HepG2 (cell line): ENCODE measurements around the gene KDM4E. TPM values are rescaled to one million over a fixed set of nuclear protein-coding genes. Genes with fewer than 3 reads are reported as not detected.

Source experiments
- ATF2 ChIP-seq: sonication (generic); formaldehyde crosslinking; IDR thresholded peaks from 2 replicates; pipeline ENCODE4 v1.4.0; 2020; ENCODE audit warnings: missing genetic modification reagents
- BCL6 ChIP-seq: IDR thresholded peaks from 2 replicates; pipeline ENCODE4 v1.6.1; 2016; ENCODE audit warnings: missing genetic modification reagents, missing compliant biosample characterization
- IKZF5 ChIP-seq: IDR thresholded peaks from 2 replicates; pipeline ENCODE4 v1.6.1; 2018; ENCODE audit warnings: missing genetic modification reagents, mild to moderate bottlenecking, missing compliant biosample characterization
- JUND ChIP-seq: sonication (generic); formaldehyde crosslinking; IDR thresholded peaks from 2 replicates; pipeline ENCODE4 v1.8.0; 2022; ENCODE audit warnings: mild to moderate bottlenecking, missing genetic modification reagents
- KMT2A ChIP-seq: sonication (generic); formaldehyde crosslinking; IDR thresholded peaks from 2 replicates; pipeline ENCODE4 v1.4.0; 2020; ENCODE audit warnings: missing genetic modification reagents
- MLLT10 ChIP-seq: sonication (generic); formaldehyde crosslinking; IDR thresholded peaks from 2 replicates; pipeline ENCODE4 v1.4.0; 2020; ENCODE audit warnings: missing genetic modification reagents
- MTERF4 ChIP-seq: sonication (generic); formaldehyde crosslinking; IDR thresholded peaks from 2 replicates; pipeline ENCODE4 v1.8.0; 2023; ENCODE audit warnings: mild to moderate bottlenecking, missing genetic modification reagents
- MTF1 ChIP-seq: sonication (generic); formaldehyde crosslinking; IDR thresholded peaks from 2 replicates; pipeline ENCODE4 v1.5.0; 2020; ENCODE audit warnings: missing genetic modification reagents
- MYC ChIP-seq: sonication (generic); formaldehyde crosslinking; IDR thresholded peaks from 2 replicates; pipeline ENCODE4 v1.9.0; 2021; ENCODE audit warnings: missing genetic modification reagents, borderline replicate concordance
- NBN ChIP-seq: fragments of 450-650 bp; conservative IDR thresholded peaks from 2 replicates; pipeline ENCODE4 v1.6.1; 2017
- NR2F2 ChIP-seq: IDR thresholded peaks from 2 replicates; pipeline ENCODE4 v1.6.1; 2012; ENCODE audit warnings: low read depth, inconsistent platforms, borderline replicate concordance
- PHF21A ChIP-seq: sonication (generic); formaldehyde crosslinking; IDR thresholded peaks from 2 replicates; pipeline ENCODE4 v1.5.0; 2020; ENCODE audit warnings: mild to moderate bottlenecking, missing genetic modification reagents
- POLR2AphosphoS5 ChIP-seq: IDR thresholded peaks from 2 replicates; pipeline ENCODE4 v1.6.1; 2012; ENCODE audit warnings: low read depth, low read length
- PTBP1 ChIP-seq: fragments of 200-400 bp; formaldehyde crosslinking; IDR thresholded peaks from 2 replicates; pipeline ENCODE4 v1.6.1; 2018; ENCODE audit warnings: low read length, low read depth; ENCODE audit not compliant: poor library complexity, severe bottlenecking
- SALL1 ChIP-seq: sonication (generic); formaldehyde crosslinking; IDR thresholded peaks from 2 replicates; pipeline ENCODE4 v1.8.0; 2022; ENCODE audit warnings: mild to moderate bottlenecking, missing genetic modification reagents
- SNAPC4 ChIP-seq: sonication (generic); formaldehyde crosslinking; IDR thresholded peaks from 2 replicates; pipeline ENCODE4 v1.4.0; 2020; ENCODE audit warnings: mild to moderate bottlenecking, missing genetic modification reagents
- U2AF2 ChIP-seq: fragments of 200-400 bp; formaldehyde crosslinking; IDR thresholded peaks from 2 replicates; pipeline ENCODE4 v1.6.1; 2017; ENCODE audit warnings: low read depth, mild to moderate bottlenecking, low read length
- ZFP90 ChIP-seq: sonication (generic); formaldehyde crosslinking; IDR thresholded peaks from 2 replicates; pipeline ENCODE4 v1.8.0; 2022; ENCODE audit warnings: missing genetic modification reagents, mild to moderate bottlenecking, inconsistent platforms, borderline replicate concordance
- ZKSCAN8 ChIP-seq: IDR thresholded peaks from 2 replicates; pipeline ENCODE4 v1.6.1; 2016; ENCODE audit warnings: borderline replicate concordance, missing genetic modification reagents, missing compliant biosample characterization
- ZNF574 ChIP-seq: sonication (generic); formaldehyde crosslinking; IDR thresholded peaks from 2 replicates; pipeline ENCODE4 v1.4.0; 2020; ENCODE audit warnings: missing genetic modification reagents
- polyA plus RNA-seq, 8 experiments: library from polyadenylated mRNA; depleted of rRNA in 3 of 8; stranded (reverse) in 7 of 8; unstranded in 1 of 8; fragments of >200 nt; fragmentation: Illumina TruSeq in 4 of 8; extraction: Trizol in 4 of 8; gene quantifications; 2 replicates each; pipeline versions ENCODE4 v1.2.1 to v1.2.3, GENCODE V29; 2011 to 2016; ENCODE audit warnings: low read depth in 4 of 8, missing spikeins in 1 of 8, mixed read lengths in 1 of 8; ENCODE audit not compliant: insufficient read depth in 1 of 8
- total RNA-seq, 5 experiments: library from RNA; depleted of rRNA; stranded (reverse); fragments of >200 nt; fragmentation: Illumina TruSeq; extraction: Trizol; gene quantifications; 2 replicates each; pipeline ENCODE4 v1.2.3, GENCODE V29; 2016; ENCODE audit warnings: low read depth in 1 of 5

The KDM4E gene
- total and polyA plus RNA-seq, 2 of the 13 experiments (the other 11 are each of a cell fraction or from before 2014, with no cell fraction given): not detected

GRCh38 chr11:95068549-95068948 lies 43.5 kb downstream of the KDM4E start (continued):
- TF ChIP-seq ZFP90 (CRISPR knock-in tag) (no peak), SNAPC4 (no peak), MYC (CRISPR knock-in tag) (peak; percentile 29; the same call in 1 of the 2 replicates), MLLT10 (no peak), NBN (no peak), KMT2A (CRISPR knock-in tag) (0 out of 2 replicates have a peak, but pooled peaks have one; percentile 35), JUND (no peak), ATF2 (no peak), PHF21A (CRISPR knock-in tag) (peak; percentile 58; the same call in 1 of the 2 replicates), ZNF574 (peak; percentile 69), MTERF4 (CRISPR knock-in tag) (no peak), BCL6 (CRISPR knock-in tag) (no peak), PTBP1 (no peak), MTF1 (CRISPR knock-in tag) (0 out of 2 replicates have a peak, but pooled peaks have one; percentile 56), SALL1 (CRISPR knock-in tag) (peak; percentile 58), POLR2AphosphoS5 (peak; percentile 78), IKZF5 (CRISPR knock-in tag) (peak; percentile 70; the same call in 1 of the 2 replicates), ZKSCAN8 (CRISPR knock-in tag) (peak; percentile 46; the same call in 1 of the 2 replicates), NR2F2 (no peak), U2AF2 (no peak)
